ENCODE measurements around the gene PIGQ. TPM values are rescaled to one million over a fixed set of nuclear protein-coding genes. Genes with fewer than 3 reads are reported as not detected.

Gene PIGQ
- total and polyA plus RNA-seq, 2 of the 4 experiments (the other 2 are of a cell fraction) = 5.9 to 36.8 TPM

GRCh38 chr16:632486-633335, 62.9 kb downstream of the PIGQ start:
- Histone ChIP-seq H3K9me3 (ENCODE audit: control insufficient read depth, insufficient read depth, low read length) (no peaks in the 10 kb centered on the region), H4K8ac (ENCODE audit: low read depth in 2 of 2, low read length in 2 of 2) (no peak overlapping the region), H4K5ac (ENCODE audit: low read depth, low read length) (no peak overlapping the region), H3K27ac (ENCODE audit: insufficient read depth, low read length) (no peak overlapping the region), H2BK120ac (ENCODE audit: low read depth, low read length) (no peak overlapping the region), H3K4me1 (ENCODE audit: control insufficient read depth, insufficient read depth, low read length) (peaks cover 25% of the 10 kb centered on the region), H3K4me2 (ENCODE audit: low read depth, low read length) (no peak overlapping the region), H2BK5ac (ENCODE audit: low read depth, low read length, poor library complexity, severe bottlenecking) (no peak overlapping the region), H3K9me1 (ENCODE audit: insufficient read depth, low read length) (0 out of 2 replicates have a peak, but pooled peaks cover 5% of the 10 kb centered on the region), H3K23ac (ENCODE audit: low read depth, low read length) (no peak overlapping the region), H3K4me3 (ENCODE audit: insufficient read depth, low read depth, low read length) (no peak overlapping the region), H3K18ac (ENCODE audit: low read depth, low read length) (no peak overlapping the region), H3K79me1 (ENCODE audit: low read depth in 1 of 2, low read length in 2 of 2) (peaks cover 0 to 17% of the 10 kb centered on the region in 2 experiments; a peak in 2 of 4 replicates), H3K9ac (ENCODE audit: low read depth, low read length) (no peak overlapping the region), H3K36me3 (ENCODE audit: control insufficient read depth, insufficient read depth, low read length) (peaks cover 12% of the 10 kb centered on the region; the same call in 1 of the 2 replicates), H4K91ac (ENCODE audit: insufficient read depth, low read depth, low read length) (no peak overlapping the region), H2AFZ (replicated peaks; ENCODE audit: low read length, poor library complexity) (no peak overlapping the region), H2AK5ac (ENCODE audit: low read depth, low read length) (no peak overlapping the region), H3K4ac (ENCODE audit: low read depth, low read length) (no peak overlapping the region), H3K27me3 (ENCODE audit: control insufficient read depth, insufficient read depth, low read length) (no peaks in the 10 kb centered on the region), H3K56ac (ENCODE audit: extremely low read depth, insufficient read depth, low read length) (no peak overlapping the region), H2AK9ac (replicated peaks; ENCODE audit: low read depth, low read length, poor library complexity) (peak overlapping the region; percentile 55), H2BK20ac (ENCODE audit: low read depth, low read length) (no peak overlapping the region), H2BK15ac (ENCODE audit: low read depth, low read length) (no peak overlapping the region), H4K20me1 (ENCODE audit: insufficient read depth, low read length) (peaks cover 4% of the 10 kb centered on the region), H3K14ac (replicated peaks; ENCODE audit: low read depth, low read length) (no peak overlapping the region)
- intact Hi-C loops (cut with micrococcal nuclease) (no loop called here), dilution Hi-C loops (cut with HindIII; ENCODE audit: low sequenced_read_pairs, unreplicated experiment) (no loop called here), in situ Hi-C loops (cut with MboI; ENCODE audit: low sequenced_read_pairs) (no loop called here)
- POLR2A ChIA-PET (ENCODE audit: unreplicated experiment) = no interaction called here
- BruUV-seq (replicated peaks) = no TSS peak
- WGBS, 2 experiments (ENCODE audit: extremely low coverage in 2 of 2, insufficient read length in 1 of 2) = 93% methylated on average over 37 of the region's 67 CpGs; no CpG with 5 or more reads in 1 of the 2 experiments
- TF ChIP-seq BHLHE40 (IDR thresholded peaks at IDR 0.05; ENCODE audit: low read depth, low read length) (no peak), MXI1 (IDR thresholded peaks at IDR 0.05; ENCODE audit: borderline replicate concordance, low read depth, low read length) (no peak), CTCF (conservative IDR thresholded peaks at IDR 0.05; ENCODE audit: low read depth, low read length) (no peak), RCOR1 (IDR thresholded peaks at IDR 0.05; ENCODE audit: insufficient replicate concordance, low read length) (no peak), NFE2L2 (IDR thresholded peaks at IDR 0.05; ENCODE audit: low read depth, low read length) (no peak)
- CTCF ChIA-PET = no interaction called here
- no peak for DNase-seq
- no peak for ATAC-seq (ENCODE audit: low read depth)

Data from IMR-90 (cell line).